ENCODE data around the gene ABHD3. TPM values are rescaled to one million over a fixed set of nuclear protein-coding genes. Genes with fewer than 3 reads are reported as not detected.
"Not testable (repeated sequence)": the region's sequence is repeated elsewhere in the genome, so short reads cannot be mapped to it uniquely, and the experiment has no call there.

Gene ABHD3
- total RNA-seq, 1 donor from 2014 or later: 9.6 TPM

DNA sequence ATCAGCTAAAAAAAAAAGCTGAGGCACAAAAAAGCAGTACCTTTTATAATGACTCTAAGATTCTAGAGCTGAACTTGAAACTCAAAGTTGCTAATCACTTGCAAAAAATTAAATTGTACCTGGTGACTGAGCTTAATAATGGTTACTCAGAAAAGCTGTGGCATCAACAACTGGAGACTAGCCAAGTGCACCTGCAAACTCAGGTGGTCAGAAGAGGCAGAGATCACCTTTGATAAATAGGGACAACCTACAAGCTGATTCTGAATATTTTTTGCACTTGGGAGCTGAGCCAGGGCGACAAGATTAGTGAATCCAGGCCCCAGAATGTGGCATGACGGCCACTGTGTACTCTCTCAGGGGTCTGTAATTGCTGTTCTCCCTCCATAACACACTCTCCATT is 3.0 kb downstream of the ABHD3 start:
- Histone ChIP-seq H3K4me3 (no peak overlapping the region), H3K36me3 (peaks cover 0 to 10% of the 10 kb centered on the region in 2 donors), H3K27ac (no peak overlapping the region), H3K4me1 (peaks cover 0 to 2% of the 10 kb centered on the region in 2 donors), H3K9me3 (no peaks in the 10 kb centered on the region), H3K27me3 (no peaks in the 10 kb centered on the region)
- intact Hi-C loops (cut with DNase I): loop anchor here (10.0 kb wide), 2 partner anchors 103 to 463 kb away; partner anchors contain the start of gene GATA6
- TF ChIP-seq, protein P1, sequence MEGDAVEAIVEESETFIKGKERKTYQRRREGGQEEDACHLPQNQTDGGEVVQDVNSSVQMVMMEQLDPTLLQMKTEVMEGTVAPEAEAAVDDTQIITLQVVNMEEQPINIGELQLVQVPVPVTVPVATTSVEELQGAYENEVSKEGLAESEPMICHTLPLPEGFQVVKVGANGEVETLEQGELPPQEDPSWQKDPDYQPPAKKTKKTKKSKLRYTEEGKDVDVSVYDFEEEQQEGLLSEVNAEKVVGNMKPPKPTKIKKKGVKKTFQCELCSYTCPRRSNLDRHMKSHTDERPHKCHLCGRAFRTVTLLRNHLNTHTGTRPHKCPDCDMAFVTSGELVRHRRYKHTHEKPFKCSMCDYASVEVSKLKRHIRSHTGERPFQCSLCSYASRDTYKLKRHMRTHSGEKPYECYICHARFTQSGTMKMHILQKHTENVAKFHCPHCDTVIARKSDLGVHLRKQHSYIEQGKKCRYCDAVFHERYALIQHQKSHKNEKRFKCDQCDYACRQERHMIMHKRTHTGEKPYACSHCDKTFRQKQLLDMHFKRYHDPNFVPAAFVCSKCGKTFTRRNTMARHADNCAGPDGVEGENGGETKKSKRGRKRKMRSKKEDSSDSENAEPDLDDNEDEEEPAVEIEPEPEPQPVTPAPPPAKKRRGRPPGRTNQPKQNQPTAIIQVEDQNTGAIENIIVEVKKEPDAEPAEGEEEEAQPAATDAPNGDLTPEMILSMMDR (IDR thresholded peaks at IDR 0.05): no peak
- DNase-seq (ENCODE audit: low spot score in 2 of 2): no peak

DNA sequence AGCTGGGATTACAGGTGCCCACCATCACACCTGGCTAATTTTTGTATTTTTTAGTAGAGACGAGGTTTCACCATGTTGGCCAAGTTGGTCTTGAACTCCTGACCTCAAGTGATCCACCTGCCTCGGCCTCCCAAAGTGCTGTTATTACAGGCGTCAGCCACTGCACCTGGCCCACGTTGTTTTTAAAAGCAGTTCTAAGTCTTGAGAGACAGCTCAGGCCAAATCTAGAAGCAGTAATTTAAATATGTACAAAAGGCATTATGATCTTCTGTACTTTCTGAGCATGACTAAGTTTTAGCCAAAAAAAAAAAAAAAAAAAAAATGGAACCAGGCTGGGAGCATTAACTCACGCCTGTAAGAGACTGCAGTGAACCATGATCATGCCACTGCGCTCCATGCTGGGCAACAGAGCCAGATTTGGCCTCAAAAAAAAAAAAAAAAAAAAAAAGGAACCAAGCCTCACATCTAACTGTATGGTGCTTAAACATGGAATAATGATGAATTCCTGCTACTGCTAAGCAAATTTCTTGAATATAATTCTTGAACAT is 4.0 kb downstream of the ABHD3 start:
- no peaks in the 10 kb centered on the region for H3K9me3 ChIP-seq
- DNase-seq (ENCODE audit: low spot score in 2 of 2): no peak
- H3K4me1 ChIP-seq: peaks cover 0 to 2% of the 10 kb centered on the region in 2 donors
- TF ChIP-seq, protein P1 (IDR thresholded peaks at IDR 0.05): no peak
- no peak overlapping the region for H3K27ac ChIP-seq
- H3K4me3 ChIP-seq: no peak overlapping the region
- H3K27me3 ChIP-seq: no peaks in the 10 kb centered on the region
- H3K36me3 ChIP-seq: peaks cover 0 to 10% of the 10 kb centered on the region in 2 donors
- intact Hi-C loops (cut with DNase I): loop anchor here (10.0 kb wide), 2 partner anchors 104 to 464 kb away; partner anchors contain the start of gene GATA6

DNA sequence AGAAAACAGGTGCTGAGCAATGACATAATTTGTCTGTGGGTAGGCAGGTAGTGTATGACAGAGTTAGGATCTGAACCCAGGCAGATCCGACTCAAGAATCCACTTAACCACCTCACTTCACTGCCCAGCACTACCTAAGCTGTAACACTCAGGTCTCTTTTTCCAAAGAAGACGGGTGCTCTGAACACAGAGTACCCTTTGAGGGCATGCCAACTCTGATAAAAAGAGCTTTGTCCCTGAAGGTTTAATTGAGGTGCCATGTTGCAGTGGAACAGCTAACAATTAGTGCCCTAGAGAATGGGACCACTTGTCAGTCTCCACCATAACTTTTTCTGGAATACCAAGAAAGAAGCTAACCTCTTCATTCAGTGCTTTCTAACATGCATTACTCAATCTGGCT is 11.3 kb downstream of the ABHD3 start:
- Histone ChIP-seq H3K36me3 (peaks cover 4 to 25% of the 10 kb centered on the region in 2 donors), H3K27ac (no peak overlapping the region), H3K4me1 (no peaks in the 10 kb centered on the region), H3K9me3 (peaks cover 11 to 18% of the 10 kb centered on the region in 2 donors), H3K4me3 (no peak overlapping the region), H3K27me3 (no peaks in the 10 kb centered on the region)
- intact Hi-C loops (cut with DNase I): no loop called here
- TF ChIP-seq, protein P1 (IDR thresholded peaks at IDR 0.05): no peak
- no peak for DNase-seq (ENCODE audit: low spot score in 2 of 2)

DNA sequence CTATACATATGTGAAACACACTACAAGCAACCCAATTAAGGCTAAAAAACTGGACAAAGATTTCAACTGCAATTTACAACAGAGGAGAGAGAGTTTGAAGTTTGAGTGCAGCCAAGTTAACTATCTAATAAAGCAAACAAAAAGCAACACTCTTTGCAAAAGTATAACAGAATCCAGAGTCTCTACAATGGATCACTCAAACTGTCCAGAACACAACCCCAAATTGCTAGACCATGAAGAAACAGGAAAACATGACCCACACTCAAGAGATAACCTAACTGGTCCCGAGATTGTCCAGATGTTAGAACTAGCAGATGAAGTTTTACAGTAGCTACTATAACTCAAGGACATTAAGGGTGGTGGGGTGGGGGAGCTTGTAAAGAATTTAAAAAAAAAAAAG is 14.8 kb downstream of the ABHD3 start:
- peaks cover 11 to 18% of the 10 kb centered on the region in 2 donors for H3K9me3 ChIP-seq
- intact Hi-C loops (cut with DNase I): no loop called here
- no peaks in the 10 kb centered on the region for H3K27me3 ChIP-seq
- TF ChIP-seq, protein P1 (IDR thresholded peaks at IDR 0.05): no peak
- no peak overlapping the region for H3K4me3 ChIP-seq
- H3K27ac ChIP-seq: no peak overlapping the region
- peaks cover 4 to 21% of the 10 kb centered on the region in 2 donors for H3K36me3 ChIP-seq
- no peak for DNase-seq (ENCODE audit: low spot score in 2 of 2)
- no peaks in the 10 kb centered on the region for H3K4me1 ChIP-seq

DNA sequence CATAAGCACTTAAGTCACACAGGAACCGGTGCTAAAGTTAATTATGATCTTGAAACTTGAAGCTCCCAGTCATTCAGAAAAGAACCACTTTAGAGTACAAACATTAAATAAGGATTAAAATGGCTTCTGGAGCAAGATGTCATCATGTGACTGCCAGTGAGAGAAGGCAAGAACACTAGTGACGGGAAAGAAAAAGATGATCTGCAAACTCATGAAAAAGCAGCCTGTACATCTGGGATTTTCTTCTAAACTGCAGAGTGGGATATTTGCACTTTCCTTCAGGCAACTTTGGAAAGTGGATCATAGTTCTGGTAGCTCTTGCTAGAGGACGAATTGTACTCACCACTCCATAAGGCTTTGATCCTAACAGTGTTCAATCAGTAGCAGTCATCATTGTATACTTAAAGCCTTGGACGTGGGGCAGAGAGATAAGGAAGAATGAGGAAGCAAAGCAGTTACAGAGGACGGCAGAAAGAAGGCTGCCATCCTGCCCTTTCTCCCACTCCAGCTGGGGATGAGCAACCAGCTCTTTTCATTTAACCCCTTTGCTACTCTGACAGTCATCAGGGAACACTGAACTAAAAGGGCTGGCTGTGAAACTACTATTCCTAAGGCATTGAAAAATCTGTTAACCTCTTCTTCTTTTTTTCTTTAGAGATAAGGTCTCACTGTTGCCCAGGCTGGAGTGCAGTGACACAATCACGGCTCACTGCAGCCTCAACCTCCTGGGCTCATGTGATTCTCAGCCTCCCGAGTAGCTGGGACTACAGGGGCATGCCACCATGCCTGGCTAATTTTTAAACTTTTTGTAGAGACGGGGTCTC is 18.1 kb downstream of the ABHD3 start:
- Histone ChIP-seq H3K4me3 (no peak overlapping the region), H3K27ac (no peak overlapping the region), H3K4me1 (no peaks in the 10 kb centered on the region), H3K27me3 (no peaks in the 10 kb centered on the region), H3K36me3 (peaks cover 4 to 14% of the 10 kb centered on the region in 2 donors), H3K9me3 (peaks cover 11 to 18% of the 10 kb centered on the region in 2 donors)
- intact Hi-C loops (cut with DNase I): no loop called here
- TF ChIP-seq, protein P1 (IDR thresholded peaks at IDR 0.05): no peak
- DNase-seq (ENCODE audit: low spot score in 2 of 2): no peak

DNA sequence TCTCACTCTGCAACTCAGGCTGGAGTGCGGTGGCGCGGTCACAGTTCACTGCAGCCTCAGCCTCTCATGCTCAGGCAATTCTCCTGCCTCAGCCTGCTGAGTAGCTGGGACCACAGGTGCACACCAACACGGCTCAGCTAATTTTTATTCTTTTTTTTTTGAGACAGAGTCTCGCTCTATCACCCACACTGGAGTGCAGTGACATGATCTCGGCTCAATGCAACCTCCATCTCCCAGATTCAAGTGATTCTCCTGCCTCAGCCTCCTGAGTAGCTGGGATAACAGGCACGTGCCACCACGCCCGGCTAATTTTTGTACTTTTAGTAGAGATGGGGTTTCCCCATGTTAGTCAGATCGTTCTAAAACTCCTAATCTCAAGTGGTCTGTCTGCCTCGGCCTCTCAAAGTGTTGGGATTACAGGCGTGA is 19.0 kb downstream of the ABHD3 start:
- H3K27me3 ChIP-seq; H3K4me3 ChIP-seq; H3K4me1 ChIP-seq; intact Hi-C loops (cut with DNase I); H3K36me3 ChIP-seq; DNase-seq (ENCODE audit: low spot score in 2 of 2): not testable (repeated sequence)
- Histone ChIP-seq H3K27ac (peak overlapping the region in 1 of 2 donors; percentile 25), H3K9me3 (peaks cover 8 to 16% of the 10 kb centered on the region in 2 donors)
